Sigmoid colon (tissue), 4 donors: ENCODE results near the gene CACNA1D.

Source experiments
- EP300 ChIP-seq, 4 donors: sonication (generic); formaldehyde crosslinking; IDR thresholded peaks; one replicate each; pipeline ENCODE4 v1.6.1; 2017; ENCODE audit warnings: antibody characterized with exemption in 4 of 4
- POLR2A ChIP-seq, 2 donors: fragments of 450-650 bp; IDR thresholded peaks; one replicate each; pipeline ENCODE4 v1.6.1; 2016; ENCODE audit warnings: antibody characterized with exemption in 2 of 2, mild to moderate bottlenecking in 2 of 2, moderate library complexity in 2 of 2
- POLR2AphosphoS5 ChIP-seq, 4 donors: sonication (generic); formaldehyde crosslinking; IDR thresholded peaks; one replicate each; pipeline ENCODE4 v1.6.1; 2017; ENCODE audit warnings: antibody characterized with exemption in 4 of 4
- TF ChIP-seq, protein P1 (sequence below), 4 experiments: fragments of 450-650 bp in 3 of 4; fragments of 200-600 bp in 1 of 4; IDR thresholded peaks; one replicate each; pipeline ENCODE4 v1.5.1; 2016 to 2019; ENCODE audit warnings: antibody characterized with exemption in 4 of 4, mild to moderate bottlenecking in 3 of 4, moderate library complexity in 2 of 4

- TF ChIP-seq, protein P1, sequence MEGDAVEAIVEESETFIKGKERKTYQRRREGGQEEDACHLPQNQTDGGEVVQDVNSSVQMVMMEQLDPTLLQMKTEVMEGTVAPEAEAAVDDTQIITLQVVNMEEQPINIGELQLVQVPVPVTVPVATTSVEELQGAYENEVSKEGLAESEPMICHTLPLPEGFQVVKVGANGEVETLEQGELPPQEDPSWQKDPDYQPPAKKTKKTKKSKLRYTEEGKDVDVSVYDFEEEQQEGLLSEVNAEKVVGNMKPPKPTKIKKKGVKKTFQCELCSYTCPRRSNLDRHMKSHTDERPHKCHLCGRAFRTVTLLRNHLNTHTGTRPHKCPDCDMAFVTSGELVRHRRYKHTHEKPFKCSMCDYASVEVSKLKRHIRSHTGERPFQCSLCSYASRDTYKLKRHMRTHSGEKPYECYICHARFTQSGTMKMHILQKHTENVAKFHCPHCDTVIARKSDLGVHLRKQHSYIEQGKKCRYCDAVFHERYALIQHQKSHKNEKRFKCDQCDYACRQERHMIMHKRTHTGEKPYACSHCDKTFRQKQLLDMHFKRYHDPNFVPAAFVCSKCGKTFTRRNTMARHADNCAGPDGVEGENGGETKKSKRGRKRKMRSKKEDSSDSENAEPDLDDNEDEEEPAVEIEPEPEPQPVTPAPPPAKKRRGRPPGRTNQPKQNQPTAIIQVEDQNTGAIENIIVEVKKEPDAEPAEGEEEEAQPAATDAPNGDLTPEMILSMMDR (IDR thresholded peaks at IDR 0.05), result no peak
- TF ChIP-seq POLR2AphosphoS5 (IDR thresholded peaks at IDR 0.05) (peak; percentile 28 to 81 (median 76)), EP300 (IDR thresholded peaks at IDR 0.05) (peak in 3 of 4 donors; percentile 47 to 72 (median 48)), POLR2A (IDR thresholded peaks at IDR 0.05) (no peak)
Observed at GRCh38 chr3:53525765-53526703, 31.6 kb downstream of the CACNA1D start.
